ENCODE data around the gene FAM107B. TPM values are rescaled to one million over a fixed set of nuclear protein-coding genes. Genes with fewer than 3 reads are reported as not detected.

The FAM107B gene
- total and polyA plus RNA-seq, 4 donors = 38.4 to 85.4 (median 68.9) TPM

DNA sequence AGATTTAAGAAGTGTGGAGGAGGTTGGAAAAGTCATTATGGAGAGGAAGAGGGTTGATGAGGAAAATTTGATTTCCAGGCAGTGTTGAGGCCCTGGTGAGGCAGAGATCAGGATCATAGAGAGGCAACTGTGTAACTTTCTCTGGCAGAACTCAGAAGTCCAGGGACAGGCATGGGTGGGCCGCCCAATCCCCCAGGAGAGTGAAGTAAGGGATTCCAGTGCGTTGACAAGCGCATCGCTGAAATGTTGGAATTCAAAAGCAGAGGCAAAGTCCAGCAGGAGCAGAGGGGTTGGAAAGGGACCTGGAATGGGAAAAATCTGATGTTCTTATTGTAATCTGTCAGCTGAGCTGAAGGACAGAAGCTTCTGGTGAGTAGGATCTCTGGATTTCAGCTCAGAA, 207.3 kb downstream of the FAM107B start:
- TF ChIP-seq, protein P1, sequence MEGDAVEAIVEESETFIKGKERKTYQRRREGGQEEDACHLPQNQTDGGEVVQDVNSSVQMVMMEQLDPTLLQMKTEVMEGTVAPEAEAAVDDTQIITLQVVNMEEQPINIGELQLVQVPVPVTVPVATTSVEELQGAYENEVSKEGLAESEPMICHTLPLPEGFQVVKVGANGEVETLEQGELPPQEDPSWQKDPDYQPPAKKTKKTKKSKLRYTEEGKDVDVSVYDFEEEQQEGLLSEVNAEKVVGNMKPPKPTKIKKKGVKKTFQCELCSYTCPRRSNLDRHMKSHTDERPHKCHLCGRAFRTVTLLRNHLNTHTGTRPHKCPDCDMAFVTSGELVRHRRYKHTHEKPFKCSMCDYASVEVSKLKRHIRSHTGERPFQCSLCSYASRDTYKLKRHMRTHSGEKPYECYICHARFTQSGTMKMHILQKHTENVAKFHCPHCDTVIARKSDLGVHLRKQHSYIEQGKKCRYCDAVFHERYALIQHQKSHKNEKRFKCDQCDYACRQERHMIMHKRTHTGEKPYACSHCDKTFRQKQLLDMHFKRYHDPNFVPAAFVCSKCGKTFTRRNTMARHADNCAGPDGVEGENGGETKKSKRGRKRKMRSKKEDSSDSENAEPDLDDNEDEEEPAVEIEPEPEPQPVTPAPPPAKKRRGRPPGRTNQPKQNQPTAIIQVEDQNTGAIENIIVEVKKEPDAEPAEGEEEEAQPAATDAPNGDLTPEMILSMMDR (IDR thresholded peaks at IDR 0.05; ENCODE audit: control extremely low read depth, extremely low read depth) = no peak
- no peaks in the 10 kb centered on the region for H3K27me3 ChIP-seq (ENCODE audit: control insufficient read depth in 3 of 3, insufficient read depth in 3 of 3, low read length in 2 of 3)
- DNase-seq = no peak
- ATAC-seq (ENCODE audit: insufficient read depth, low FRiP score) = no peak
- WGBS, 2 donors = 96 to 99% methylated on average over 4 of the region's 4 CpGs
- peaks cover 0 to 4% (median 3%) of the 10 kb centered on the region in 4 donors for H3K36me3 ChIP-seq (ENCODE audit: control insufficient read depth in 4 of 4, insufficient read depth in 4 of 4, low read length in 4 of 4)
- H3K27ac ChIP-seq (ENCODE audit: low read depth in 1 of 2, low read length in 1 of 2) = no peak overlapping the region
- H3K9me3 ChIP-seq (ENCODE audit: control insufficient read depth in 4 of 4, insufficient read depth in 3 of 4, low read length in 3 of 4) = peaks cover 0 to 3% (median 0%) of the 10 kb centered on the region in 4 donors
- H3K4me3 ChIP-seq = no peak overlapping the region
- no peak overlapping the region for H3K9ac ChIP-seq (ENCODE audit: insufficient read depth in 1 of 2, low read length in 2 of 2)
- peaks cover 0 to 11% (median 9%) of the 10 kb centered on the region in 5 donors for H3K4me1 ChIP-seq (ENCODE audit: control insufficient read depth in 5 of 5, insufficient read depth in 5 of 5, low read length in 5 of 5)

DNA sequence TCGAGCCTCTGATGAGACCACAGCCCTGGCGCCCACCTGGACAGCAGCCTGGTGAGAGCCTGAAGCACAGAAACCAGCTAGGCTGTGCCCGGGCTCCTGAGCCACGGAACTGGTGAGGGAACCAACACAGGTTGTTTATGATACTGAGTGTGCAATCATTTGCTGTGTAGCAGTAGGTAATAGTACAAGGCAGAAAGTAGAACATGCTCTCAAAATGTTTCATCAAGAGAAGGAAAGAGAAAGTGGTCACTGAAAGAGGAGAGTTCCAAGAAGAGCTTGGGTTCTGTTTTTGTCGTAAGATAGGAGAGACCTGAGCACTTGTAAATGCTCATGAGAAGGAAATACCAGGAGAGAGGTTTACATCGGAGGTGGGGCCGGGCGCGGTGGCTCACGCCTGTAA, 208.2 kb downstream of the FAM107B start:
- Histone ChIP-seq H3K9ac (ENCODE audit: insufficient read depth in 1 of 2, low read length in 2 of 2) (no peak overlapping the region), H3K27ac (ENCODE audit: low read depth in 1 of 2, low read length in 1 of 2) (no peak overlapping the region), H3K36me3 (ENCODE audit: control insufficient read depth in 4 of 4, insufficient read depth in 4 of 4, low read length in 4 of 4) (peaks cover 0 to 4% (median 3%) of the 10 kb centered on the region in 4 donors), H3K9me3 (ENCODE audit: control insufficient read depth in 4 of 4, insufficient read depth in 3 of 4, low read length in 3 of 4) (peaks cover 0 to 3% (median 0%) of the 10 kb centered on the region in 4 donors), H3K4me3 (no peak overlapping the region), H3K4me1 (ENCODE audit: control insufficient read depth in 5 of 5, insufficient read depth in 5 of 5, low read length in 5 of 5) (peaks cover 0 to 8% (median 6%) of the 10 kb centered on the region in 5 donors), H3K27me3 (ENCODE audit: control insufficient read depth in 3 of 3, insufficient read depth in 3 of 3, low read length in 2 of 3) (no peaks in the 10 kb centered on the region)
- TF ChIP-seq, protein P1 (IDR thresholded peaks at IDR 0.05; ENCODE audit: control extremely low read depth, extremely low read depth) = no peak
- ATAC-seq (ENCODE audit: insufficient read depth, low FRiP score) (no peak), DNase-seq (no peak)
- 87 to 94% methylated on average over 10 of the region's 10 CpGs for WGBS, 2 donors

DNA sequence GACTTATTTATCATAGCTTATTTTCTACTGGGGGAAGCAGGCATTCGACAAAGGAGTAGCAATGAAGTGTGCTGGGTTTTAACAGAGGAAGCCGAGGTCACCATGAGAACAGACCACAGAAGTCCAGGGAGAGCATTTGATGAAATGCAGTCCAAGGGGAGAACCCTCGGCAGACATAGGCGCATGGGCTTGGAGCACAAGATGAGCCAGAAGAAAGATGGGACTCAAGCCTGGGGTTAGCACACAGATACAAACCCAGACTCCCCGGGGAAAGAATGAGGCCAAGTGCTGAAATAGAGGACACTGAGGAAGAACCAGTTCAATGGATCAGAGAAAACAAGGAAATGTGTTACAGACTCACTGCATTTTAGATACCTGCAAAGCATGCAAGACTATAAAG, 209.5 kb downstream of the FAM107B start:
- TF ChIP-seq, protein P1 (IDR thresholded peaks at IDR 0.05; ENCODE audit: control extremely low read depth, extremely low read depth) = no peak
- no peak for DNase-seq
- Histone ChIP-seq H3K9me3 (ENCODE audit: control insufficient read depth in 4 of 4, insufficient read depth in 3 of 4, low read length in 3 of 4) (peaks cover 0 to 3% (median 0%) of the 10 kb centered on the region in 4 donors), H3K4me3 (no peak overlapping the region), H3K27me3 (ENCODE audit: control insufficient read depth in 3 of 3, insufficient read depth in 3 of 3, low read length in 2 of 3) (no peaks in the 10 kb centered on the region), H3K27ac (ENCODE audit: low read depth in 1 of 2, low read length in 1 of 2) (peak overlapping the region in 1 of 2 donors; percentile 12), H3K4me1 (ENCODE audit: control insufficient read depth in 5 of 5, insufficient read depth in 5 of 5, low read length in 5 of 5) (peaks cover 0 to 7% (median 2%) of the 10 kb centered on the region in 5 donors), H3K36me3 (ENCODE audit: control insufficient read depth in 4 of 4, insufficient read depth in 4 of 4, low read length in 4 of 4) (peaks cover 0 to 4% (median 3%) of the 10 kb centered on the region in 4 donors), H3K9ac (ENCODE audit: insufficient read depth in 1 of 2, low read length in 2 of 2) (no peak overlapping the region)
- ATAC-seq (ENCODE audit: insufficient read depth, low FRiP score) = no peak
- 49 to 72% methylated on average over 5 of the region's 5 CpGs for WGBS, 2 donors

DNA sequence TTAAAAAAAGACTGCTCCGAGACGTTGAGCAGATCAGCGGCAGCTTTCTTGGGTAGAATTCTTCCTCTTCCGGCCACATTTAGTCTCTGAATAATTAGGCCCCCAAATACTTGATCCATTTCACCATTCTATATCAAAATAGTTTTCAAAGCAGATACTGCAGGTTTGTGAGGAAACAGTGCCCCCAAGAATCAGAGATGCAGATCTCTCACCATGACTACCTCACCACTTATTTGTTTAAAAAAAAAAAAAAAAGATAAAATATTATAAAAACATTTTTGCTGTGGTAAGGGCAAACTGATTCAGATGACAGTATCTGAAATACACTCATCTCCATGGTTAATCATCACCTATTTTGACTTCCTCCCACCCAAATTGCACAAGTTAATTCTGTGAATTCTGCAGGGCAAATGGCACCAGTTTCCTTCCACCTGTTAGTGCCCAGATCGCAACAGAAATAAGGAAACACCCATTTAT, 210.4 kb downstream of the FAM107B start:
- H3K27ac ChIP-seq (ENCODE audit: low read depth in 1 of 2, low read length in 1 of 2) = no peak overlapping the region
- ATAC-seq (ENCODE audit: insufficient read depth, low FRiP score) (no peak), DNase-seq (no peak)
- no peaks in the 10 kb centered on the region for H3K27me3 ChIP-seq (ENCODE audit: control insufficient read depth in 3 of 3, insufficient read depth in 3 of 3, low read length in 2 of 3)
- no peak overlapping the region for H3K4me3 ChIP-seq
- H3K9ac ChIP-seq (ENCODE audit: insufficient read depth in 1 of 2, low read length in 2 of 2) = no peak overlapping the region
- WGBS, 2 donors = 39 to 68% methylated on average over 5 of the region's 5 CpGs
- TF ChIP-seq, protein P1 (IDR thresholded peaks at IDR 0.05; ENCODE audit: control extremely low read depth, extremely low read depth) = no peak
- peaks cover 0 to 4% (median 3%) of the 10 kb centered on the region in 4 donors for H3K36me3 ChIP-seq (ENCODE audit: control insufficient read depth in 4 of 4, insufficient read depth in 4 of 4, low read length in 4 of 4)
- H3K4me1 ChIP-seq (ENCODE audit: control insufficient read depth in 5 of 5, insufficient read depth in 5 of 5, low read length in 5 of 5) = peaks cover 0 to 6% (median 0%) of the 10 kb centered on the region in 5 donors
- peaks cover 0 to 3% (median 0%) of the 10 kb centered on the region in 4 donors for H3K9me3 ChIP-seq (ENCODE audit: control insufficient read depth in 4 of 4, insufficient read depth in 3 of 4, low read length in 3 of 4)

Measured in lung (tissue), 12 donors.